Measurements from ENCODE around the gene SASH1. TPM values are rescaled to one million over a fixed set of nuclear protein-coding genes. Genes with fewer than 3 reads are reported as not detected.

Gene SASH1
- total and polyA plus RNA-seq, 5 donors from 2014 or later, result 0.06 TPM; not detected in 4

- H3K4me1 Mint-ChIP-seq, result no peaks in the 10 kb centered on the region
- H3K27me3 ChIP-seq (ENCODE audit: control insufficient read depth, insufficient read depth, low read length), result peaks cover 4% of the 10 kb centered on the region
- no peak overlapping the region for H3K27ac ChIP-seq (ENCODE audit: insufficient read depth, low read length, poor library complexity, severe bottlenecking)
- ATAC-seq (ENCODE audit: low read depth in 2 of 2), result no peak
- no peak overlapping the region for H3K4me3 ChIP-seq (ENCODE audit: low read depth, low read length)
- H3K27ac Mint-ChIP-seq, result no peak overlapping the region
- H3K36me3 ChIP-seq (ENCODE audit: control insufficient read depth, insufficient read depth, low read length), result no peaks in the 10 kb centered on the region
- H3K4me3 Mint-ChIP-seq, result no peak overlapping the region
- H3K9me3 ChIP-seq (ENCODE audit: control insufficient read depth in 2 of 2, low read length in 2 of 2), result no peaks in the 10 kb centered on the region
- no peaks in the 10 kb centered on the region for H3K4me1 ChIP-seq (ENCODE audit: control insufficient read depth, insufficient read depth, low read length, poor library complexity, severe bottlenecking)
- DNase-seq, result no peak
- H3K9me3 Mint-ChIP-seq, result peaks cover 0 to 4% (median 0%) of the 10 kb centered on the region in 7 donors
- no peaks in the 10 kb centered on the region for H3K36me3 Mint-ChIP-seq
- peaks cover 4% of the 10 kb centered on the region for H3K27me3 Mint-ChIP-seq
Measured at GRCh38 chr6:148497717-148498116, 155.1 kb downstream of the SASH1 start.

- no peaks in the 10 kb centered on the region for H3K4me1 Mint-ChIP-seq
Measured at GRCh38 chr6:148500402-148500801, 157.8 kb downstream of the SASH1 start.

GRCh38 chr6:148501178-148501590 is 158.5 kb downstream of the SASH1 start:
- peaks cover 4% of the 10 kb centered on the region for H3K27me3 Mint-ChIP-seq
- H3K27me3 ChIP-seq (ENCODE audit: control insufficient read depth, insufficient read depth, low read length), result peaks cover 2% of the 10 kb centered on the region
- H3K4me3 ChIP-seq (ENCODE audit: low read depth, low read length), result no peak overlapping the region
- no peak overlapping the region for H3K27ac ChIP-seq (ENCODE audit: insufficient read depth, low read length, poor library complexity, severe bottlenecking)
- no peak for DNase-seq
- no peaks in the 10 kb centered on the region for H3K9me3 ChIP-seq (ENCODE audit: control insufficient read depth in 2 of 2, low read length in 2 of 2)
- no peaks in the 10 kb centered on the region for H3K4me1 Mint-ChIP-seq
- no peak overlapping the region for H3K4me3 Mint-ChIP-seq
- no peaks in the 10 kb centered on the region for H3K36me3 ChIP-seq (ENCODE audit: control insufficient read depth, insufficient read depth, low read length)
- no peaks in the 10 kb centered on the region for H3K36me3 Mint-ChIP-seq
- no peak for ATAC-seq (ENCODE audit: low read depth in 2 of 2)
- no peaks in the 10 kb centered on the region for H3K4me1 ChIP-seq (ENCODE audit: control insufficient read depth, insufficient read depth, low read length, poor library complexity, severe bottlenecking)
- H3K27ac Mint-ChIP-seq, result no peak overlapping the region
- peaks cover 0 to 4% (median 0%) of the 10 kb centered on the region in 7 donors for H3K9me3 Mint-ChIP-seq

More at GRCh38 chr6:148500402-148500801, 157.8 kb downstream of the SASH1 start:
- no peak for ATAC-seq (ENCODE audit: low read depth in 2 of 2)
- Histone ChIP-seq H3K36me3 (ENCODE audit: control insufficient read depth, insufficient read depth, low read length) (no peaks in the 10 kb centered on the region), H3K9me3 (ENCODE audit: control insufficient read depth in 2 of 2, low read length in 2 of 2) (no peaks in the 10 kb centered on the region), H3K4me1 (ENCODE audit: control insufficient read depth, insufficient read depth, low read length, poor library complexity, severe bottlenecking) (no peaks in the 10 kb centered on the region), H3K4me3 (ENCODE audit: low read depth, low read length) (no peak overlapping the region), H3K27me3 (ENCODE audit: control insufficient read depth, insufficient read depth, low read length) (peaks cover 2% of the 10 kb centered on the region), H3K27ac (ENCODE audit: insufficient read depth, low read length, poor library complexity, severe bottlenecking) (no peak overlapping the region)
- Mint-ChIP-seq H3K27me3 (peaks cover 4% of the 10 kb centered on the region), H3K4me3 (no peak overlapping the region), H3K9me3 (peaks cover 0 to 4% (median 0%) of the 10 kb centered on the region in 7 donors), H3K27ac (no peak overlapping the region), H3K36me3 (no peaks in the 10 kb centered on the region)
- DNase-seq, result no peak

- Mint-ChIP-seq H3K36me3 (no peaks in the 10 kb centered on the region), H3K9me3 (peaks cover 0 to 4% (median 0%) of the 10 kb centered on the region in 7 donors), H3K27me3 (peaks cover 4% of the 10 kb centered on the region), H3K4me1 (no peaks in the 10 kb centered on the region), H3K27ac (no peak overlapping the region), H3K4me3 (no peak overlapping the region)
- no peak for DNase-seq
- H3K27ac ChIP-seq (ENCODE audit: insufficient read depth, low read length, poor library complexity, severe bottlenecking), result no peak overlapping the region
- ATAC-seq (ENCODE audit: low read depth in 2 of 2), result no peak
- no peaks in the 10 kb centered on the region for H3K9me3 ChIP-seq (ENCODE audit: control insufficient read depth in 2 of 2, low read length in 2 of 2)
- H3K36me3 ChIP-seq (ENCODE audit: control insufficient read depth, insufficient read depth, low read length), result no peaks in the 10 kb centered on the region
- H3K4me3 ChIP-seq (ENCODE audit: low read depth, low read length), result no peak overlapping the region
- peaks cover 2% of the 10 kb centered on the region for H3K27me3 ChIP-seq (ENCODE audit: control insufficient read depth, insufficient read depth, low read length)
- H3K4me1 ChIP-seq (ENCODE audit: control insufficient read depth, insufficient read depth, low read length, poor library complexity, severe bottlenecking), result no peaks in the 10 kb centered on the region
Measured at GRCh38 chr6:148502083-148502772, 159.6 kb downstream of the SASH1 start.

GRCh38 chr6:148502773-148503135 is 160.1 kb downstream of the SASH1 start:
- DNase-seq (no peak), ATAC-seq (ENCODE audit: low read depth in 2 of 2) (no peak)
- Histone ChIP-seq H3K9me3 (ENCODE audit: control insufficient read depth in 2 of 2, low read length in 2 of 2) (no peaks in the 10 kb centered on the region), H3K4me1 (ENCODE audit: control insufficient read depth, insufficient read depth, low read length, poor library complexity, severe bottlenecking) (no peaks in the 10 kb centered on the region), H3K27me3 (ENCODE audit: control insufficient read depth, insufficient read depth, low read length) (peaks cover 2% of the 10 kb centered on the region), H3K36me3 (ENCODE audit: control insufficient read depth, insufficient read depth, low read length) (no peaks in the 10 kb centered on the region), H3K4me3 (ENCODE audit: low read depth, low read length) (no peak overlapping the region), H3K27ac (ENCODE audit: insufficient read depth, low read length, poor library complexity, severe bottlenecking) (no peak overlapping the region)
- peaks cover 4% of the 10 kb centered on the region for H3K27me3 Mint-ChIP-seq
- no peaks in the 10 kb centered on the region for H3K36me3 Mint-ChIP-seq
- no peaks in the 10 kb centered on the region for H3K4me1 Mint-ChIP-seq
- H3K9me3 Mint-ChIP-seq, result peaks cover 0 to 6% (median 0%) of the 10 kb centered on the region in 7 donors
- H3K4me3 Mint-ChIP-seq, result no peak overlapping the region
- no peak overlapping the region for H3K27ac Mint-ChIP-seq

DNA sequence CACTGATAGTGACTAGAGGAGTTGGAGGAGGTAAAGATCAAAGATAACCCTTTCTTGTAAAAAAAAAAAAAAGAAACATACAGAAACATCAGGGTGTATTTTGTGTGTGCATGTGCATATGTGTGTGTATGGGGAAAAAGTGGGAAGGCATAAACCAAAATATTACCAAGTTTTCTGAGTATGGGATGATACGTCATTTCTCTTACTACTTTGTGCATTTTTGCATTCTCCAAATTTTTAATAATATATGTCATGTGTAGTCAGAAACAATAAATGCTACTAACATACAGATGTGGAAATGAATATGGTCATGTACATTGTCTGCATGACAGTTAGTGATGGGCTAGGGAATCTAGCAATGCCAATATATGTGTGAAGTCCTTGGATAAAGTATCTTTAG is 161.1 kb downstream of the SASH1 start:
- H3K36me3 ChIP-seq (ENCODE audit: control insufficient read depth, insufficient read depth, low read length), result no peaks in the 10 kb centered on the region
- no peaks in the 10 kb centered on the region for H3K9me3 ChIP-seq (ENCODE audit: control insufficient read depth in 2 of 2, low read length in 2 of 2)
- no peaks in the 10 kb centered on the region for H3K4me1 ChIP-seq (ENCODE audit: control insufficient read depth, insufficient read depth, low read length, poor library complexity, severe bottlenecking)
- Mint-ChIP-seq H3K27ac (no peak overlapping the region), H3K36me3 (no peaks in the 10 kb centered on the region), H3K9me3 (peaks cover 0 to 6% (median 0%) of the 10 kb centered on the region in 7 donors), H3K27me3 (peaks cover 4% of the 10 kb centered on the region), H3K4me1 (no peaks in the 10 kb centered on the region), H3K4me3 (no peak overlapping the region)
- no peak overlapping the region for H3K4me3 ChIP-seq (ENCODE audit: low read depth, low read length)
- DNase-seq (no peak), ATAC-seq (ENCODE audit: low read depth in 2 of 2) (no peak)
- H3K27me3 ChIP-seq (ENCODE audit: control insufficient read depth, insufficient read depth, low read length), result peaks cover 2% of the 10 kb centered on the region
- H3K27ac ChIP-seq (ENCODE audit: insufficient read depth, low read length, poor library complexity, severe bottlenecking), result no peak overlapping the region

DNA sequence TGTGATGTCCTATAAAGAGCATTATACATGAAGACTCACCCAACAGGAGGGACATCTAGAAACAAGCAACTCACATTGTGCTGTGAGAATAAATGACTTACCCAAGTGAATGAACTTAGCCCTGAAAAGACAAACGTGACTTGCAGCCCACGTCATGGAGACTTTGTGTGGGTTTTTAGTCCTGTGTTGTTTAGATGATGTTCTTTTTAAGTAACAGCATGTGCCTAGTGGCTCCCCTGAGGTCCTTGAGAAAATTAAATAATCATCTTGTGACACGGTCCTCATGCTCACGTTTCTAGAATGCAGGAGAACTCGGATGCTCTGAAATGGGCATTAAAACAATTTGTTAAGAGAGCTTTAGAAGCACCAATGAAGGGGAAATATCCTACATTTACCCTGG is 165.1 kb downstream of the SASH1 start:
- Mint-ChIP-seq H3K4me1 (no peaks in the 10 kb centered on the region), H3K36me3 (no peaks in the 10 kb centered on the region), H3K27me3 (peaks cover 14% of the 10 kb centered on the region), H3K9me3 (peaks cover 0 to 2% (median 0%) of the 10 kb centered on the region in 7 donors), H3K4me3 (no peak overlapping the region), H3K27ac (no peak overlapping the region)
- no peak for DNase-seq
- Histone ChIP-seq H3K27ac (ENCODE audit: insufficient read depth, low read length, poor library complexity, severe bottlenecking) (no peak overlapping the region), H3K9me3 (ENCODE audit: control insufficient read depth in 2 of 2, low read length in 2 of 2) (no peaks in the 10 kb centered on the region), H3K4me3 (ENCODE audit: low read depth, low read length) (no peak overlapping the region), H3K27me3 (ENCODE audit: control insufficient read depth, insufficient read depth, low read length) (peaks cover 4% of the 10 kb centered on the region), H3K36me3 (ENCODE audit: control insufficient read depth, insufficient read depth, low read length) (no peaks in the 10 kb centered on the region), H3K4me1 (ENCODE audit: control insufficient read depth, insufficient read depth, low read length, poor library complexity, severe bottlenecking) (no peaks in the 10 kb centered on the region)
- no peak for ATAC-seq (ENCODE audit: low read depth in 2 of 2)

DNA sequence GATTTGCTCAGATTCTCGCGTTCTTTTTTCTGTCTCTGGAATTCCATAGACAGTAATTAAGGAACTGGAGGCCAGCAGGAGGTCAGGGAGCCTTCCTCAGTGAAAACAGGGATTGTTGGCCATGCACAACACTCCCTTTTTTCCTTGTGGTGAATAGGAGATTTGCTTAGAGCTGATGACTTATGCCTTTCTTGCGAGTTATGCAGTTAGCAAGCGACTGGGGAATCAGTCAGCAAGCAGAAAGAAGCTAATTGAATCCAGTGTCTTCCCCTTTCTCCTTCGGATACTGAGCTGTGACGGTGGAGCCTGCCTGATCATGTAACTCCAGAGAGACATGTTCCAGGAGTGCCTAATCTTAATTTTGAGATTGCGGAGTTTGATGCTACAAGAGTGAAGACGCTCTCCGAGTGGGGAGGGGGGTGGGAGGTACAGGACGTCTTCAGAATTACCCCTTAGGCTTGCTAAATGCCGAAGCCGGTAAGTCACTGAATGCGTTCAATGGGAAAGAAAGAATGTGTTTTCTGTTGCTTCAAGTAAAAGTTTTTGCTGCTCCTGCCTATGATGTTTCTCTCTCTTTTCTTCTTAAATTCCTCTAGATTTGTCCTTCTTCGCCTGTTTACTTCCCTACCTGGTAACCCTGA is 165.9 kb downstream of the SASH1 start:
- Histone ChIP-seq H3K27me3 (ENCODE audit: control insufficient read depth, insufficient read depth, low read length) (peaks cover 5% of the 10 kb centered on the region), H3K4me3 (ENCODE audit: low read depth, low read length) (no peak overlapping the region), H3K4me1 (ENCODE audit: control insufficient read depth, insufficient read depth, low read length, poor library complexity, severe bottlenecking) (no peaks in the 10 kb centered on the region), H3K9me3 (ENCODE audit: control insufficient read depth in 2 of 2, low read length in 2 of 2) (no peaks in the 10 kb centered on the region), H3K36me3 (ENCODE audit: control insufficient read depth, insufficient read depth, low read length) (no peaks in the 10 kb centered on the region), H3K27ac (ENCODE audit: insufficient read depth, low read length, poor library complexity, severe bottlenecking) (no peak overlapping the region)
- peaks cover 0 to 2% (median 0%) of the 10 kb centered on the region in 7 donors for H3K9me3 Mint-ChIP-seq
- no peak for DNase-seq
- H3K27me3 Mint-ChIP-seq, result peaks cover 14% of the 10 kb centered on the region
- no peak overlapping the region for H3K4me3 Mint-ChIP-seq
- ATAC-seq (ENCODE audit: low read depth in 2 of 2), result no peak
- H3K36me3 Mint-ChIP-seq, result no peaks in the 10 kb centered on the region
- no peaks in the 10 kb centered on the region for H3K4me1 Mint-ChIP-seq
- H3K27ac Mint-ChIP-seq, result no peak overlapping the region
